Panc1 (cell line): ENCODE results near the gene TBC1D3K. TPM values are rescaled to one million over a fixed set of nuclear protein-coding genes. Genes with fewer than 3 reads are reported as not detected.
"Not testable (repeated sequence)": the region's sequence is repeated elsewhere in the genome, so short reads cannot be mapped to it uniquely, and the experiment has no call there.

ENCODE experiments used
- ATAC-seq: fragments of 200-7000 bp; cut with Tn5 transposase; 2 replicates; pipeline ENCODE4 v1.9.1; 2020; ENCODE audit warnings: mild to moderate bottlenecking, moderate library complexity
- Bru-seq: library from RNA; stranded (reverse); fragments of 400-500 nt; gene quantifications from one replicate; lab custom pipeline; 2021; lab: Mats Ljungman, UMichigan
- BruChase-seq, 2 experiments: library from RNA; stranded (reverse); fragments of 400-500 nt; gene quantifications; one replicate each; lab custom pipeline; 2021; lab: Mats Ljungman, UMichigan
- BruUV-seq: library from RNA; stranded (reverse); fragments of 400-500 nt; replicated peaks from 2 replicates; lab custom pipeline; 2021; lab: Mats Ljungman, UMichigan
- CTCF ChIA-PET: fragments of 300-600 bp; sonication (Branson Sonifier 250); formaldehyde crosslinking; loops from one replicate; lab custom pipeline; 2022; ENCODE audit warnings: antibody characterized with exemption; lab: Charles Lee
- POLR2A ChIA-PET: fragments of 300-600 bp; sonication (Branson Sonifier 250); formaldehyde crosslinking; loops from one replicate; lab custom pipeline; 2022; ENCODE audit warnings: antibody characterized with exemption; lab: Charles Lee
- DNase-seq: peaks from one replicate; pipeline ENCODE4 v3.0.0-alpha.2; 2010; ENCODE audit warnings: low read depth, low spot score
- H3K27ac ChIP-seq: 2 replicates; pipeline ENCODE4 v1.5.1; 2011; ENCODE audit warnings: mild to moderate bottlenecking, low read length, inconsistent platforms
- H3K27me3 ChIP-seq: fragments of 200-500 bp; sonication (Bioruptor generic); 2 replicates; pipeline ENCODE4 v1.6.0; 2014; ENCODE audit warnings: low read length, inconsistent platforms; ENCODE audit not compliant: control insufficient read depth, insufficient read depth
- H3K36me3 ChIP-seq: fragments of 200-500 bp; sonication (Bioruptor generic); 2 replicates; pipeline ENCODE4 v1.5.1; 2014; ENCODE audit warnings: inconsistent platforms, mild to moderate bottlenecking, low read length, moderate library complexity; ENCODE audit not compliant: control insufficient read depth, insufficient read depth
- H3K4me1 ChIP-seq: 2 replicates; pipeline ENCODE4 v1.5.1; 2011; ENCODE audit warnings: inconsistent platforms, mild to moderate bottlenecking, low read length, moderate library complexity; ENCODE audit not compliant: control insufficient read depth, insufficient read depth
- H3K4me3 ChIP-seq, 2 experiments: 2 replicates each; pipeline ENCODE4 v1.5.1; 2011 to 2012; ENCODE audit warnings: low read depth in 2 of 2, low read length in 2 of 2, mild to moderate bottlenecking in 2 of 2, inconsistent platforms in 1 of 2, moderate library complexity in 1 of 2
- H3K9me3 ChIP-seq: fragments of 200-500 bp; sonication (Bioruptor generic); 2 replicates; pipeline ENCODE4 v1.5.1; 2014; ENCODE audit warnings: low read depth, mild to moderate bottlenecking, inconsistent platforms, low read length, moderate library complexity; ENCODE audit not compliant: control insufficient read depth, insufficient read depth
- POLR2AphosphoS5 ChIP-seq: IDR thresholded peaks from 2 replicates; pipeline ENCODE4 v1.6.1; 2012; ENCODE audit warnings: mild to moderate bottlenecking, low read depth, low read length, moderate library complexity
- SIN3A ChIP-seq: IDR thresholded peaks from 2 replicates; pipeline ENCODE4 v1.6.1; 2012; ENCODE audit warnings: low read depth, mild to moderate bottlenecking, low read length, moderate library complexity, borderline replicate concordance; ENCODE audit not compliant: insufficient read depth
- TCF7L2 ChIP-seq: IDR thresholded peaks from 2 replicates; pipeline ENCODE4 v1.6.1; 2011; ENCODE audit warnings: mild to moderate bottlenecking, low read depth, low read length, inconsistent platforms
- in situ Hi-C: cut with HindIII; loops from 2 replicates; pipeline ENCODE4 v1.10.0; 2016; ENCODE audit warnings: low sequenced_read_pairs, low pct_unique_long_range_greater_than_20kb
- intact Hi-C: fragments of 100-400 bp; cut with micrococcal nuclease; formaldehyde crosslinking; loops from one replicate; pipeline ENCODE4 v1.10.0; 2022; ENCODE audit not compliant: unreplicated experiment
- long read RNA-seq: library from polyadenylated mRNA; unstranded; transcript quantifications from one replicate; pipeline ENCODE4 v2.0.0, GENCODE V29; 2021; ENCODE audit not compliant: unreplicated experiment
- polyA plus RNA-seq: library from polyadenylated mRNA; unstranded; fragments of >200 nt; gene quantifications from one replicate; pipeline ENCODE4 v1.2.1, GENCODE V29; 2012; ENCODE audit warnings: missing spikeins; ENCODE audit not compliant: insufficient read length
- total RNA-seq: library from RNA; stranded (reverse); gene quantifications from one replicate; pipeline ENCODE4 v1.2.1, GENCODE V29; 2021; ENCODE audit not compliant: unreplicated experiment
- TF ChIP-seq, protein P1 (sequence below): fragments of 450-650 bp; IDR thresholded peaks from 2 replicates; pipeline ENCODE4 v1.5.1; 2017; ENCODE audit warnings: mild to moderate bottlenecking
- TF ChIP-seq, protein P2 (sequence below), 2 experiments: IDR thresholded peaks; 2 replicates each; pipeline ENCODE4 v1.6.1; 2011 to 2012; ENCODE audit warnings: low read depth in 2 of 2, control low read depth in 1 of 2, low read length in 1 of 2, mild to moderate bottlenecking in 1 of 2, moderate library complexity in 1 of 2; ENCODE audit not compliant: insufficient read depth in 1 of 2

Gene TBC1D3K
- total RNA-seq: 1.5 TPM
- polyA plus RNA-seq: 0.15 TPM
- Bru-seq, nascent RNA: percentile 23 among the genes with signal in this experiment
- percentile 19 among the genes with signal in this experiment for BruChase-seq, experiment 1, labeled RNA remaining after a 2-hour chase
- BruChase-seq, experiment 2, labeled RNA remaining after a 6-hour chase: percentile 12 among the genes with signal in this experiment
- long read RNA-seq, partial matches to known transcripts: 0 of 1 reads
- long read RNA-seq, other reads (novel, unspliced or antisense): 1 of 1 reads

DNA sequence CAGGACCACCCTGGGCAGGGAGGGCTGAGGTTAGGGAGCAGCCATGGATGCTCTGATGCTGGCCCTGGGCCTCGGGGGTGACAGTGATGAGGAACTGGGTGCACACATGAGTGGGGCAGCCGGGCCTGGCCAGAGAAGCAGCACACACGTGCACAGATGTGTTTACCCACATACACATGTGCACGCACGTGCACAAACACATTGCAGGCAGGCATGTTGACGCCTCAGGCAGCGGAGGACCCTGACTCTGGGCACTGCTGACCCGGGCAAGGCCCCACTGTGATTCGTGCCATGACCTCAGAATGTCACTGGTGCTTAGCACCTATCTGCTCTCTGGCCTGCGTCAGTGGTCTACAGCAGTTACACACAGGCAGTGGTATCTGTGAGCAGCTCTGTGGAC is at the start of gene TBC1D3K:
Gene TBC1D3K, plus strand, starts transcription at position 301 of the 400 bp plus-strand sequence. CDS start 1,585 bp downstream, outside the sequence.
- ATAC-seq, intact Hi-C loops, DNase-seq, H3K4me3 ChIP-seq, POLR2A ChIA-PET, H3K27ac ChIP-seq, H3K4me1 ChIP-seq, in situ Hi-C loops, H3K9me3 ChIP-seq, CTCF ChIA-PET, H3K27me3 ChIP-seq, H3K36me3 ChIP-seq, BruUV-seq: not testable (repeated sequence)

DNA sequence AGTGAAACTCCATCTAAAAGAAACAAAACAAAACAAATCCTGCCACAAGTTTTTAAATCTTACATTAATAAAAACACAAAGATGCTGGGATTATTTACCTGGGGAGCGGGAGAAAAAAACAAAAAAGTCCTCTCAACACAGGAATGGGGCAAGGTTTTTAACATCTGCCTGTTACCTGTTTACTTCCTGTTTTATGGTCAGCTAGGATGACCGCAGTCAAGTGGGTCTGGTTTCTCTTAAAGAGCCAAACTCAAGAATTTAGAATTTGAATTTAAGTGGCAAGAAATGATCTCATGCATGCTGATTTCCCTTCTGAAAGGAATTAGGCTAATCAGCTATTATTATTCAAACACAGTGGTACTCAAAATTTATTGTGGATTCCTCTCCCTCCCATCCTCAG is 39.7 kb upstream of the TBC1D3K start:
- DNase-seq: no peak
- Histone ChIP-seq H3K4me3 (peak overlapping the region in 1 of 2 experiments; percentile 14; a peak in 1 of 4 replicates), H3K4me1 (no peaks in the 10 kb centered on the region), H3K27me3 (no peaks in the 10 kb centered on the region), H3K36me3 (no peaks in the 10 kb centered on the region), H3K27ac (no peak overlapping the region), H3K9me3 (no peaks in the 10 kb centered on the region)
- TF ChIP-seq, protein P1, sequence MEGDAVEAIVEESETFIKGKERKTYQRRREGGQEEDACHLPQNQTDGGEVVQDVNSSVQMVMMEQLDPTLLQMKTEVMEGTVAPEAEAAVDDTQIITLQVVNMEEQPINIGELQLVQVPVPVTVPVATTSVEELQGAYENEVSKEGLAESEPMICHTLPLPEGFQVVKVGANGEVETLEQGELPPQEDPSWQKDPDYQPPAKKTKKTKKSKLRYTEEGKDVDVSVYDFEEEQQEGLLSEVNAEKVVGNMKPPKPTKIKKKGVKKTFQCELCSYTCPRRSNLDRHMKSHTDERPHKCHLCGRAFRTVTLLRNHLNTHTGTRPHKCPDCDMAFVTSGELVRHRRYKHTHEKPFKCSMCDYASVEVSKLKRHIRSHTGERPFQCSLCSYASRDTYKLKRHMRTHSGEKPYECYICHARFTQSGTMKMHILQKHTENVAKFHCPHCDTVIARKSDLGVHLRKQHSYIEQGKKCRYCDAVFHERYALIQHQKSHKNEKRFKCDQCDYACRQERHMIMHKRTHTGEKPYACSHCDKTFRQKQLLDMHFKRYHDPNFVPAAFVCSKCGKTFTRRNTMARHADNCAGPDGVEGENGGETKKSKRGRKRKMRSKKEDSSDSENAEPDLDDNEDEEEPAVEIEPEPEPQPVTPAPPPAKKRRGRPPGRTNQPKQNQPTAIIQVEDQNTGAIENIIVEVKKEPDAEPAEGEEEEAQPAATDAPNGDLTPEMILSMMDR: no peak
- TF ChIP-seq SIN3A (no peak), POLR2AphosphoS5 (no peak), TCF7L2 (no peak)
- TF ChIP-seq, protein P2, sequence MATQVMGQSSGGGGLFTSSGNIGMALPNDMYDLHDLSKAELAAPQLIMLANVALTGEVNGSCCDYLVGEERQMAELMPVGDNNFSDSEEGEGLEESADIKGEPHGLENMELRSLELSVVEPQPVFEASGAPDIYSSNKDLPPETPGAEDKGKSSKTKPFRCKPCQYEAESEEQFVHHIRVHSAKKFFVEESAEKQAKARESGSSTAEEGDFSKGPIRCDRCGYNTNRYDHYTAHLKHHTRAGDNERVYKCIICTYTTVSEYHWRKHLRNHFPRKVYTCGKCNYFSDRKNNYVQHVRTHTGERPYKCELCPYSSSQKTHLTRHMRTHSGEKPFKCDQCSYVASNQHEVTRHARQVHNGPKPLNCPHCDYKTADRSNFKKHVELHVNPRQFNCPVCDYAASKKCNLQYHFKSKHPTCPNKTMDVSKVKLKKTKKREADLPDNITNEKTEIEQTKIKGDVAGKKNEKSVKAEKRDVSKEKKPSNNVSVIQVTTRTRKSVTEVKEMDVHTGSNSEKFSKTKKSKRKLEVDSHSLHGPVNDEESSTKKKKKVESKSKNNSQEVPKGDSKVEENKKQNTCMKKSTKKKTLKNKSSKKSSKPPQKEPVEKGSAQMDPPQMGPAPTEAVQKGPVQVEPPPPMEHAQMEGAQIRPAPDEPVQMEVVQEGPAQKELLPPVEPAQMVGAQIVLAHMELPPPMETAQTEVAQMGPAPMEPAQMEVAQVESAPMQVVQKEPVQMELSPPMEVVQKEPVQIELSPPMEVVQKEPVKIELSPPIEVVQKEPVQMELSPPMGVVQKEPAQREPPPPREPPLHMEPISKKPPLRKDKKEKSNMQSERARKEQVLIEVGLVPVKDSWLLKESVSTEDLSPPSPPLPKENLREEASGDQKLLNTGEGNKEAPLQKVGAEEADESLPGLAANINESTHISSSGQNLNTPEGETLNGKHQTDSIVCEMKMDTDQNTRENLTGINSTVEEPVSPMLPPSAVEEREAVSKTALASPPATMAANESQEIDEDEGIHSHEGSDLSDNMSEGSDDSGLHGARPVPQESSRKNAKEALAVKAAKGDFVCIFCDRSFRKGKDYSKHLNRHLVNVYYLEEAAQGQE (IDR thresholded peaks at IDR 0.05; ENCODE audit: insufficient read depth in 1 of 2, low read depth in 2 of 2, low read length in 1 of 2): no peak
- intact Hi-C loops: no loop called here
- CTCF ChIA-PET: no interaction called here
- in situ Hi-C loops: no loop called here
- POLR2A ChIA-PET: no interaction called here
- ATAC-seq: no peak
- no TSS peak for BruUV-seq

DNA sequence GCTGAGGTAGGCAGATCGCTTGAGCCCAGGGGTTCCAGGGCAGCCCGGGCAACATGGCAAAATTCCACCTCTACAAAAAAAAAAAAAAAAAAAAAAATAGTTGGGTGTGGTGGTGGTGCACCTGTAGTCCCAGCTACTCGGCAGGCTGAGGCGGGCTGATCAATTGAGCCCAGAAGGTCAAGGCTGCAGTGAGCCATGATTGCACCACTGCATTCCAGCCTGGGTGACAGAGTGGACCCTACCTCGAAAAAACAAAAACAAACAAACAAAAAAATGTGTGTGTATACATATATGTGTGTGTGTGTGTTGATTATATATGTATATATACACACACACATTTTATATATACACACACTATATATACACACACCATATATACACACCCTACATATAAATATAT is 39.1 kb upstream of the TBC1D3K start:
- Histone ChIP-seq H3K27me3 (no peaks in the 10 kb centered on the region), H3K4me1 (no peaks in the 10 kb centered on the region), H3K9me3 (no peaks in the 10 kb centered on the region), H3K27ac (no peak overlapping the region), H3K36me3 (no peaks in the 10 kb centered on the region), H3K4me3 (no peak overlapping the region)
- in situ Hi-C loops: no loop called here
- DNase-seq (no peak), ATAC-seq (no peak)
- no TSS peak for BruUV-seq
- no peak for TF ChIP-seq TCF7L2
- TF ChIP-seq SIN3A: no peak
- TF ChIP-seq, protein P1: no peak
- TF ChIP-seq, protein P2 (IDR thresholded peaks at IDR 0.05; ENCODE audit: insufficient read depth in 1 of 2, low read depth in 2 of 2, low read length in 1 of 2): no peak
- no peak for TF ChIP-seq POLR2AphosphoS5
- CTCF ChIA-PET: no interaction called here
- POLR2A ChIA-PET: no interaction called here
- intact Hi-C loops: no loop called here
